B cell (primary cell): ENCODE measurements around the gene SARS2.

Experiments used
- EZH2 ChIP-seq: IDR thresholded peaks from 2 replicates; pipeline ENCODE4 v1.6.1; 2012; ENCODE audit warnings: borderline replicate concordance, low read depth, mild to moderate bottlenecking, moderate library complexity, low read length; ENCODE audit not compliant: insufficient read depth, poor library complexity, severe bottlenecking
- TF ChIP-seq, protein P1 (sequence below): fragments of 200-600 bp; IDR thresholded peaks from one replicate; pipeline ENCODE4 v1.8.0; 2022; ENCODE audit warnings: antibody characterized with exemption, mild to moderate bottlenecking

GRCh38 chr19:38880076-38880881 lies 50.3 kb downstream of the SARS2 start:
- TF ChIP-seq, protein P1, sequence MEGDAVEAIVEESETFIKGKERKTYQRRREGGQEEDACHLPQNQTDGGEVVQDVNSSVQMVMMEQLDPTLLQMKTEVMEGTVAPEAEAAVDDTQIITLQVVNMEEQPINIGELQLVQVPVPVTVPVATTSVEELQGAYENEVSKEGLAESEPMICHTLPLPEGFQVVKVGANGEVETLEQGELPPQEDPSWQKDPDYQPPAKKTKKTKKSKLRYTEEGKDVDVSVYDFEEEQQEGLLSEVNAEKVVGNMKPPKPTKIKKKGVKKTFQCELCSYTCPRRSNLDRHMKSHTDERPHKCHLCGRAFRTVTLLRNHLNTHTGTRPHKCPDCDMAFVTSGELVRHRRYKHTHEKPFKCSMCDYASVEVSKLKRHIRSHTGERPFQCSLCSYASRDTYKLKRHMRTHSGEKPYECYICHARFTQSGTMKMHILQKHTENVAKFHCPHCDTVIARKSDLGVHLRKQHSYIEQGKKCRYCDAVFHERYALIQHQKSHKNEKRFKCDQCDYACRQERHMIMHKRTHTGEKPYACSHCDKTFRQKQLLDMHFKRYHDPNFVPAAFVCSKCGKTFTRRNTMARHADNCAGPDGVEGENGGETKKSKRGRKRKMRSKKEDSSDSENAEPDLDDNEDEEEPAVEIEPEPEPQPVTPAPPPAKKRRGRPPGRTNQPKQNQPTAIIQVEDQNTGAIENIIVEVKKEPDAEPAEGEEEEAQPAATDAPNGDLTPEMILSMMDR = no peak
- TF ChIP-seq EZH2 = no peak
